GM18519 (cell line): ENCODE data around the gene TRIM75.
"Not testable (repeated sequence)": the region's sequence is repeated elsewhere in the genome, so short reads cannot be mapped to it uniquely, and the experiment has no call there.

Source experiments
- ATAC-seq: cut with Tn5 transposase; IDR thresholded peaks from one replicate; pipeline ENCODE4 v1.9.1; 2021; ENCODE audit warnings: mild to moderate bottlenecking, moderate library complexity; ENCODE audit not compliant: unreplicated experiment, low FRiP score

Gene TRIM75

GRCh38 chr4:165053645-165054044, at the start of gene TRIM75:
Gene TRIM75 (plus strand): TSS chr4:165053866. CDS start chr4:165059148, 5,282 bp downstream.
- no peak for ATAC-seq

DNA sequence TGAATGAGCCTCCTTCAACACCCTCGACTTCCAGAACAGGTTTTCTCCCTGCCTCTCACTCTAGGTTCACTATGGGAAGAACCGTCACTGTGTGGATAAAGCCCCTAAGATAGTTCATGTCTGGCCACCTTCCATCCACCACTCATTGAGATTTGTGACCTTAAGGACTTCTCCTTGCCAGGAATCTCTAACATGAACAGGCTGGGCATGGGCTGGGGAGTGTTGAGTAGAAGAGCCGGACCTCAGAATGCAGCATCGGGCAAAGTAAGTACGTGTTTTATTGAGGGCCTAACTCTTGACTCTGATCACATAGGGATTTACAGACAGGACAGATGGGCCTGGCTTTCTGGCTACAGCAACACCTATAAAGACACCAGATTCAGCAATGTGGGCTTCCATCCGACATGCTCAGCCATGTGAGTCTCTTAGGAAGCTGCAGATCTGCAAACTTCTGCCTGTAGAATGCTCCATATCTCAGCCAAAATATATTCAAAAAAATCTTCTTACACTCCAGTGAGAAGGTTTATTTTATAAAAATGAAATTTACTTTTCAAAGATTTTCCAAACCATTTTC, 48.2 kb upstream of the TRIM75 start:
- no peak for ATAC-seq

DNA sequence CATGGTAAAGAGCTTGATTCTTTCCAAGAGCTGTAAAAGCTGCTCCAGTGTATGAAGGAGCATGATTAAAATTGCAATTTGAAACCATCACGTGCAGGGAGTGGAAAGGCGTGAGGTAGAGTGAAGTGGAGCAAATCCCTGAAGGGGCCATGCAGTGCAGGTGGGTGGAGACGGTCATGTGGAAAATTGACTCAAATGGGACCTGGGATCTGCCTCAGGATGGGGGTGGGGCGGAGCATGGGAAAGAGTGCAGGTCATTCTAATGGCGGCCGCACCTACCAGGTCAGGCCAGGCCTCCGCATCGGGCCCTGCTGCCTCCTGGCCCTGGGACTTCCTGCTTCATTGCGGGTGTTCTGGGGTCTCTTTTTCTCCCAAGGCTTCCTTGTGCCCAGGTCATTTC, 47.2 kb upstream of the TRIM75 start:
- ATAC-seq, result no peak

DNA sequence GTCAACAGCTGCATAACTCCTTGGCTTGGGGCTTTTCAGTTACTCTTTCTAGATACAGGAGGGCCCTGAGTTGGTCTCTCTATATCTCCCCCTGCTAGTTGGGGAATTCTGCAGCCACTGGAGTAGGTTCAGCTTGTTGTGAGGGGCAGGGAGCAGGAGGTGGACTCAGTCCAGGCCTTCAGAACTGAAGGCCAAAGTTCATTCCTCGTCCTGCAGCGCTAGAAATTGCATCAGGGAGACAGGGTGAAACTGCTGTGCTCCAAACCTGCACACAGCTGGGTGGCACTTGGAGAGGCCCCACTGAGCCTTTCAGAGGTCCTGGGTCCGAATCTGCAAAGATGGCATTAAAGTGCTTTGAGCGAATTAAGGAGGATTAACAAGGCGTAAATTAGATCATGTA, 46.8 kb upstream of the TRIM75 start:
- no peak for ATAC-seq

- ATAC-seq, result peak; percentile 51
Measured at GRCh38 chr4:165009493-165010227, 44.0 kb upstream of the TRIM75 start.

- ATAC-seq, result no peak
Measured at GRCh38 chr4:165010487-165010886, 43.2 kb upstream of the TRIM75 start.

DNA sequence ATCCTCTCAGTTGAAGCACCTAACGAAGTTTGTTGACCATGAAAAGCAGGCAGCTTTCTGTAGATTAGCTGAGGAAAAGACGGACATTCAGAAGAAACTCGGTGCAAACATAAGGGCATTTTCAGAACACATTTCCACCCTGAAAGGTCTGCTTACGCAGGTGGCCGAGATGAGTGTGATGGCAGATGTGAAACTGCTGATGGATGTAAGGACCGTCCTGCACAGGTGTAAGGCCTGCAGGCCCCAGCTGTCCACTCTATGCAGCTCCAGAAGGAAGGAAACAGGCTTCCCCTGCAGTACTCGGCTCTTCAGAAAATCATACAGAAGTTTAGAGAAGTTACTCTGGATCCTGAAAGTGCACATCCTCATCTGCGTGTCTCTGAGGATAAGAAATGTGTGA, 42.7 kb upstream of the TRIM75 start:
- ATAC-seq, result no peak

DNA sequence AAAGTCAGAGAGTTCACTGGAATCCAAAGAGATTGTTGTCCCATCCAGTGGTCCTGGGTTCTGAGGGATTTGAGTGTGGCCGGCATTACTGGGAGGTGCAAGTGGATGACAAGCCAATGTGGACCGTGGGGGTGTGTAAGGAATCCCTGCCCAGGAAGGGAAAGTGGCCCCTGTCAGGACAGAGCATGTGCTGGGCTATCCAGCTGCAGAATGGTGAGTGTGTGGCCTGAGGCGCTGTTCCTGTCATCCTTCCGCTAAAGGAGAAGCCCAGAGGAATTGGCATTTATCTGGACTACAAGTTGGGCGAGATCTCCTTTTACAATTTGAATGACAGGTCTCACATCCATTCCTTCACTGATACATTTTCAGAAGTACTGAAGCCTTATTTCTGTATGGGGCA, 42.3 kb upstream of the TRIM75 start:
- no peak for ATAC-seq

DNA sequence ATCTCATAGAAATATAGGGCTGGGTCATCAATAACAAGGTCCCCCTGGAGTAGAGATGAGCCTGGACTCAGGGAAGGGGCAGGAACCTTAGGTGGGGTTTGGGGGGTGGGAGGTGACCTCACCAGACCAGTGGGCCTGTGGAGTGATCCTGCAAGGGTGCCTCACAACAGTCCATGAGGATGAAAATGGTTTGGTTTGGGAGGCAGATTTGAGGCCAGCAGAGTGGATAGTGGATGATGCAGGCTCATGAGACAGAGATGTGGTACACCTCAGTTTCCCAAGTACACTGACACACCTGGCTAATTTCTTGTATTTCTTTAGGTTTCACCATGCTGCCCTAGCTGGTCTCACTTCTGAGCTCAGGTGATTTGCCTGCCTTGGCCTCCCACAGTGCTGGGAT, 40.0 kb upstream of the TRIM75 start:
- ATAC-seq, result no peak

- no peak for ATAC-seq
Measured at GRCh38 chr4:165016971-165017370, 36.7 kb upstream of the TRIM75 start.

DNA sequence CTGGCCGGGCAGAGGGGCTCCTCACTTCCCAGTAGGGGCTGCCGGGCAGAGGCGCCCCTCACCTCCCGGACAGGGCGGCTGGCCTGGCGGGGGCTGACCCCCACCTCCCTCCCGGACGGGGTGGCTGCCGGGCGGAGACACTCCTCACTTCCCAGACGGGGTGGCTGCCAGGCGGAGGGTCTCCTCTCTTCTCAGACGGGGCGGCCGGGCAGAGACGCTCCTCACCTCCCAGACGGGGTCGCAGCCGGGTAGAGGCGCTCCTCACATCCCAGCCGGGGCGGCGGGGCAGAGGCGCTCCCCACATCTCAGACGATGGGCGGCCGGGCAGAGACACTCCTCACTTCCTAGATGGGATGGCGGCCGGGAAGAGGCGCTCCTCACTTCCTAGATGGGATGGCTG, 33.7 kb upstream of the TRIM75 start:
- ATAC-seq, result not testable (repeated sequence)

- not testable (repeated sequence) for ATAC-seq
Measured at GRCh38 chr4:165025782-165026181, 27.9 kb upstream of the TRIM75 start.

DNA sequence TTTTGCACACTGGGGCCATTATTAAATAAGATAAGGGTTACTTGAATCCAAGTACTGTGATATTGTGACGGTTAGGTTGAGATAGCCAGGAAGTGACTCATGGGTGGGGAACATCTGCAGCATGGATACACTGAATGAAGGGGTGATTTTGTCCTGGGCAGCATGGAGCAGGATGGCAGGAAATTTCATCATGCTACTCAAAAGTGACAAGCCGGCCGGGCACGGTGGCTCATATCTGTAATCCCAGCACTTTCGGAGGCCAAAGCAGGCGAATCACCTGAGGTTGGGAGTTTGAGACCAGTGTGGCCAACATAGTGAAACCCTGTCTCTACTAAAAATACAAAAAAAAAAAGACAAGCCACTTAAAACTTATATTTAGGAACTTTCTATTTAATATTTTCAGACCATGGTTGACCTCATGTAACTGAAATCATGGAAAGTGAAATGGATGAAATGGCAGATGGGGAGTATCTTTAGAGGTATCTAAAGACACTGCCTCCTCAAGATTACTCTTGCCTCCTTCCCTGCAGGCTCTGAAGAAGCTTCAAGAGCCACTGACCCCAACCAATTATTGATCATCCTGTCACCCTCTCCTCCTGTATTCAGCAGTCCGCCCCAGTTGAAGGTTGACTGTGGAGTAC, 25.8 kb upstream of the TRIM75 start:
- no peak for ATAC-seq

- ATAC-seq, result no peak
Measured at GRCh38 chr4:165031436-165032211, 22.0 kb upstream of the TRIM75 start, which contains the start of gene TRIM60. Gene TRIM60 (plus strand): TSS chr4:165031999. CDS start chr4:165040073, 8,074 bp downstream.

DNA sequence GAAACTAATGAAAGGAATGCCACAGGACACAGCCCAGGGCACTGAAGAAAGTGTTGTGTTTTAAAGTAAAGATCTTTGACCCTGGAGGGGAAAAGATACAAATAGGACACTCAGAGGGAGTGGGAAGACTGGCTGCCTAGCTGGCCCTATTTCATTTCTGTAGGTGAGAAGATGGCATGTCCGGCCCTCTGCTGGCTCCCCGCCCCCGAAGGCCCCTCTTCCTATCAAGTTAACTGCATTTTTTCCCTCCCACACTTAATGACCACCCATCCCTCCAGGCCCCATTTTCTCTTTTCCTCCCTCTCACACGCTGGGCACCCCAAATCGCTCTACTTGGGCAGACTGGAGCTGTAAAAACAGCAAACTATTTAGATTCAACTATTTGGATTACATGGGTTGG, 5.5 kb upstream of the TRIM75 start:
- no peak for ATAC-seq

DNA sequence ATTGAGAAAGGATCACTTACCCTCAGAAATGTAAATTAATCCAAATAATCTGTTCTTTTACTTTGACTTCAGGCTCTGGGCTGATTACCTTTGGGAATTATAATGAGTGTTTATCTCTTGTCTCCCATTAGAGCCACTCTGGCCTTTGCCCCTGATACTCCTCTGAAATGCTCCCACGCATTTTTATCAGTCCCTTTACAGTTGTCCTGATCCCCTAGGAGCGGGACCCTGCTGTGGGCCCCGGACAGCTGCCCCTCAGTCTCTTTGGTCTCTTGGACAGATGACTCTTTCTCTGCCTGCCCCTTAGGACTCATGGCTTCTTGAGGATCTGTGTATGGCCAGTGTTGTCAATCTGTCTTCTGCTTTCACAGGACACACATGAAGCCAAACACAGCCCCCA, 1.0 kb upstream of the TRIM75 start:
- no peak for ATAC-seq

DNA sequence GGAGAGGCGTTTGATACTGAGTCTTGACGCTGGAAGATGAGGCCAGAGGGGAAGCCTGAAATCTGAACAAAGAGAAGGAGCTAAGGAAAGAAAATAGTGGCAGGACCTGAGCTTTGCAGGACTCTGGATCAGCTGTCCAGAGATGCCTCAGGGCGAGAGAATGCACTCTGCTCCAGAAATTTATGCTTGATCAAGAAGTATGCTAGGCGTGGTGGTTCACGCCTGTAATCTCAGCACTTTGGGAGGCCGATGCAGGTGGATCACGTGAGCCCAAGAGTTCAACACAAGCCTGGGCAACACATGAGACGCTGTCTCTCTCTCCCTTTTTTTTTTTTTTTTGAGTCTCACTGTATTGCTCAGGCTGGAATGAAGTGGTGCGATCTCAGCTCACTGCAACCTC, 1.9 kb downstream of the TRIM75 start:
- no peak for ATAC-seq

DNA sequence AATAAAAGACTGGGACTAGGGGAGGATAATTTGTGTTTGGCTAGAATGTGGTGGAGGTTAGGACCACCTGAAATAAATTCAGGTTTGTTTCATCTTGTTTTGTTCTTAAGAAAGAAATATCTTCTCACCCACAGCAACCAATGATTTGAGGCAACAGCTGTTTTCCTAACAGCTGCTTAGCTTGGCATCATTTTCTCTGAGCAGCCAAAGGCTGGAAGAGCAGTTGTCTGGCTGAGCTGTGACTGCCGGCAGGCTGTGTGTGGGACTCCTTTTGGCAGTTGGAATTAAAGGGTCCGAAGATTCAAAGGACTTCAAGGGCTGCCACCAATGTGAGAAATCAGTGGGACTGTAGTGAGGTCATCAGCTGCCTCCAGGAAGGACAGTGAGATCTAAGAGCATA, 5.0 kb downstream of the TRIM75 start:
- ATAC-seq, result no peak

GRCh38 chr4:165059386-165059785, 5.7 kb downstream of the TRIM75 start:
- no peak for ATAC-seq

DNA sequence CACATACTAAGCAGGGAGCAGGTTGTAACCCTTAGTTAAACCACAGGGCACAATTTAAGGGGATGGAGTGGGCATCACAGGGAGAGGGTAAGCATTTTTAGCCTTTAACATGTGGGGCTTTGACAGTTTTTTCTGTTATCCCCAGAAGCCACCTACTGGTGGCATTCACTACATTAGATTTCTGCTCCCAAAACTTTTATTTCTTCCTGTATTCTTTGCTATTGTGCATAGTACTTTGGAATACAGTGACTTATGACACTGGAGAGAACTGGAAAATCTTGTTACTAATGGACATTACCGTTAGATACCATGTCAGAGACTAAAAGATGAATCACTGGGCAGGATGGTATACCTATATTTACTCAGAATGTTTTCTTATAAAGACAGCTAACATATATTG, 7.3 kb downstream of the TRIM75 start:
- no peak for ATAC-seq

DNA sequence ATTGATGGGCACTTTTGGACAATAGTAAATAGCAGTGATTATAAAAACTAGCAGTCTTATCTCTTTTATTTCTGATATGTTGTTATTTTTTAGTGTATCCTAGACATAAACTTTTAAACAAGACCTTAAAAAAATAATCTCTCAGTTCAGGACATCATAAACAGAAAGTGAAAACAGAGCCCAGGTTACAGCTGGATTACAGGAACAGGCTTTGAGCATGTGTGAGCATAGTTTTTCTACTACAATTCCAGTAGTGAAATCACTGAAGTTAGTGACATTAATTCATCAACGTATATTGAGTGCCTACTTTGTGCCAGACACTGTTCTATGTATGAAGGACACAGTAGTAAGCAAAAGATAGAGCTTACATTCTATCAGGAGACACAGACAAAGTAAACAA, 16.9 kb downstream of the TRIM75 start:
- ATAC-seq, result no peak
